ENCODE measurements around the gene RSPO3.

The RSPO3 gene

DNA sequence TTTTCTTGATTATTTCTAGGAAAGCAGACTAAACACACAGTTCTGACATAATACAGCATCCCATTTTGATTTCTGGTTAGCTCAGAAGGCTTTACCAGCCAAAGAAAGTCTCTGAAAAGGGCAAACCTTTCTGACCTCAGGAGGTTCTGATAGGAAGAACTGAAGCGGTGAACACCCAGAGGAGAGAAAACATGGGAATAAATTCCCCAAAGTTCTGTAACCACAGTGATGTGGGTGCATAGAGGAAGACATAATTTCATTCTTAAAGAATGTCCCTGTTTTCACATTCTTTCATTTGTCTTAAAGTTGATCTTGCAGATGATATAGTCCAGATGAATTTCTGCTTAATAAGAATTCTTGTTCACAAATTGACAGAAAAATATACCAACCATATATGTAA, 60.3 kb downstream of the RSPO3 start:
- no peak for TF ChIP-seq Cebpa-rat (IDR thresholded peaks at IDR 0.05)
- Histone ChIP-seq H3K9ac (no peak overlapping the region), H3K4me3 (no peak overlapping the region), H4K20me1 (no peaks in the 10 kb centered on the region), H3K27ac (no peak overlapping the region), H3K27me3 (no peaks in the 10 kb centered on the region), H3K4me2 (no peak overlapping the region), H3K4me1 (no peaks in the 10 kb centered on the region), H3K9me3 (no peaks in the 10 kb centered on the region), H3K36me3 (no peaks in the 10 kb centered on the region)

DNA sequence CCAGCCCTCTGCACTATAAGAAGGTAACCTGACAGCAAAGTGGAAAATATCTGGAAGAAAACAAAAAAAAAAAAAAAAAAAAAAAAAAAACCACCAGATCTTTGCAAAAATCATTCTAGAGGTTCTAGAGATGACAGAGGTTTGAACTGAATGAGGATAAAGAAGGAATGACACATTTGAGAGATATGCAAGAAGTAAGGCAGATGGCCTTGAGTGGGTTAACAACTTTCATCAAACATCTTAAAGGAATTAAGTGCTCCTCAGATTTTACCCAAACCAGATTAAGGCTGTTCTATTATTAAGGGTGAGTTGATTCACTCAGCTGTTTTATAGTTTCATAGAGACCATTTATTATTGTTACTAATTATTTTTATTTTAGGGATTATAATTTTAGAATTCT, 62.0 kb downstream of the RSPO3 start:
- TF ChIP-seq Cebpa-rat (IDR thresholded peaks at IDR 0.05) = no peak
- no peak overlapping the region for H3K4me2 ChIP-seq
- H3K9me3 ChIP-seq = no peaks in the 10 kb centered on the region
- no peak overlapping the region for H3K27ac ChIP-seq
- H3K4me3 ChIP-seq = no peak overlapping the region
- no peaks in the 10 kb centered on the region for H3K27me3 ChIP-seq
- H3K4me1 ChIP-seq = no peaks in the 10 kb centered on the region
- no peak overlapping the region for H3K9ac ChIP-seq
- no peaks in the 10 kb centered on the region for H3K36me3 ChIP-seq
- H4K20me1 ChIP-seq = no peaks in the 10 kb centered on the region

DNA sequence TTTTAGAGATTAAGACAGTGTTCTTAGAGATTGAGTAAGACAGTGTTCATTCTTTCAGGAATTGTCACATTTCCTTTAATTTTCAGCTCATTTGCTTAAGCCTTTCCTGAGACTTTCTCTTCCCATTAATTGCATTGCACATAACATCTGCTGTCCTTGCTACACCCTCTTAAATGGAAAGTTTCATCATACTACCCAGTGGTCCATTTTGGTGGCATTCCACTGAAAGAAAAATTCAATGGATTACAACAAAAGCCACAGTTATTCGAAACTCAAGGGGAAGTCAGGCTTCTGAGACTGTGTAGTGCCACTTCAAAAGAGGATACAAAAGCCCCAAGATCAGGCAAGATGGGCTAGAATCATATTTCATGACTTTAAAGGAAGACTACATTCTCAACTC, 64.0 kb downstream of the RSPO3 start:
- no peak overlapping the region for H3K4me3 ChIP-seq

DNA sequence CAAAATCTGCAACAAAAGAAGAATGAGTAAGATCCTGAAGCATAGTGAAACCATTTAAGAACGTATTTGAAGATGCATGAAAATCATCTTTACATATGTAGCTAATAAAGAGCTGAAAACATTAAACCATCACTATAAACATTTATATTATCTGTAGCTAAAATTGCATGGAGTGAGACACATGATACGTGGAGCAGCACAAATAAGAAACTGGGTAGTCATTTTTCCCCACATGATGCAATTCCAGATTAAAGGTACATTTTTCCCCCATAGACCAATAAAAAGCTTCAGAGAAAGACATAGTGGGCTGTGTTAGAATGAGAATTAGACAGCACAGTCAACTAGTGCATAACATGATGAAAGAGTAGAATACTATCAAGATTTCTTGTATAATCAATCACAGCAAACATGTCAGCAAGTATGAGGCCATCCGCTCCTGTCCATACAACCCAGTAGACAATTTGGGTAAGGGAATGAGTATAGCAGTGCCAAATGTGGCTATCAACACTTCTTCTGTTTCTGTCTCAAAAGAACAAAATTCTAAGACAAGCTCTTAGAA, 67.0 kb downstream of the RSPO3 start:
- no peaks in the 10 kb centered on the region for H4K20me1 ChIP-seq
- H3K4me1 ChIP-seq = no peaks in the 10 kb centered on the region
- H3K36me3 ChIP-seq = no peaks in the 10 kb centered on the region
- TF ChIP-seq Cebpa-rat (IDR thresholded peaks at IDR 0.05) = no peak
- no peaks in the 10 kb centered on the region for H3K27me3 ChIP-seq
- H3K4me3 ChIP-seq = no peak overlapping the region
- no peak overlapping the region for H3K27ac ChIP-seq
- H3K9me3 ChIP-seq = no peaks in the 10 kb centered on the region
- H3K9ac ChIP-seq = no peak overlapping the region
- no peak overlapping the region for H3K4me2 ChIP-seq

More for the DNA sequence above, 64.0 kb downstream of the RSPO3 start:
- Histone ChIP-seq H3K27me3 (no peaks in the 10 kb centered on the region), H3K9me3 (no peaks in the 10 kb centered on the region), H3K27ac (no peak overlapping the region), H3K36me3 (no peaks in the 10 kb centered on the region), H3K4me2 (no peak overlapping the region), H3K9ac (no peak overlapping the region), H4K20me1 (no peaks in the 10 kb centered on the region), H3K4me1 (no peaks in the 10 kb centered on the region)
- TF ChIP-seq Cebpa-rat (IDR thresholded peaks at IDR 0.05) = no peak

DNA sequence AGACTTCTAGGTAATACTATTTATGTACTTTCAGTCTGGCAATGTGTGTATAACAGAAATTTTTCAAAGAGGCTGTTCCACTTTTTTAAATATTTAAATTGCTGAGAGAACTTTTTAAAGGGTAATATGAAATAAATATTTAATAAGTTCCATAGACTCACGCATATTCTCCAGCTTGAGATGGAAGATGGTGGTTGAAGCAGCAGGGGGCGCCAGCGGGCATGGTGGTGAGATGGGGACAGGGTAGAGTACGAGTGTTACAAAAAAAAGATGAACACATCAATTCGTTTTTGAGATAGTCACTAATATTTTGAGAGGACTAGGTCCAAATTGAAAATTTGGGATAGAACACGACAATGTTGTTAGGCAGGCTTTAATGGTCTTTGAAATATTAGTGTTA, 68.4 kb downstream of the RSPO3 start:
- Histone ChIP-seq H3K4me1 (no peaks in the 10 kb centered on the region), H3K4me2 (no peak overlapping the region), H3K9ac (no peak overlapping the region), H3K27ac (no peak overlapping the region), H3K27me3 (no peaks in the 10 kb centered on the region), H4K20me1 (no peaks in the 10 kb centered on the region), H3K4me3 (no peak overlapping the region), H3K36me3 (no peaks in the 10 kb centered on the region), H3K9me3 (no peaks in the 10 kb centered on the region)
- TF ChIP-seq Cebpa-rat (IDR thresholded peaks at IDR 0.05) = no peak

DNA sequence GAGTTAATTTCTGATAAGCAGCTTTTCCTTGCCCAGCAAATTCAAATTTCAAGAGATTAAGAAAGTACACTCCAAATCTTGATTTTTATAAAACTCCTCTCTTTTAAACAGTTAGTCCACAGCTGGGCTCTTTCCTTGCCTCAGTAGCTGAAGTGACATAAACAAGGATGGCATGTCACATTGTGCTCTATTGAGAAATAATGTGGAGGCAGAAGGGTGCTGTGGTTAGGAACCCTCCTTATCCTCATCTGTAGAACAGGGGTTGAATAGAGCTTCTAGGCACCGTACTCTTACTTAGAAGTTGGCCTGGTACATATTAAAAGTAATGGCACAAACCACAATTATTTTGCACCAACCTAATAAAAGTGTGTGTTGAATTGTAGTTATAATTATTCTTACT, 70.3 kb downstream of the RSPO3 start:
- no peaks in the 10 kb centered on the region for H3K27me3 ChIP-seq
- no peaks in the 10 kb centered on the region for H4K20me1 ChIP-seq
- H3K9ac ChIP-seq = no peak overlapping the region
- no peaks in the 10 kb centered on the region for H3K4me1 ChIP-seq
- no peak for TF ChIP-seq Cebpa-rat (IDR thresholded peaks at IDR 0.05)
- H3K4me3 ChIP-seq = no peak overlapping the region
- H3K27ac ChIP-seq = no peak overlapping the region
- no peaks in the 10 kb centered on the region for H3K9me3 ChIP-seq
- H3K4me2 ChIP-seq = no peak overlapping the region
- no peaks in the 10 kb centered on the region for H3K36me3 ChIP-seq

DNA sequence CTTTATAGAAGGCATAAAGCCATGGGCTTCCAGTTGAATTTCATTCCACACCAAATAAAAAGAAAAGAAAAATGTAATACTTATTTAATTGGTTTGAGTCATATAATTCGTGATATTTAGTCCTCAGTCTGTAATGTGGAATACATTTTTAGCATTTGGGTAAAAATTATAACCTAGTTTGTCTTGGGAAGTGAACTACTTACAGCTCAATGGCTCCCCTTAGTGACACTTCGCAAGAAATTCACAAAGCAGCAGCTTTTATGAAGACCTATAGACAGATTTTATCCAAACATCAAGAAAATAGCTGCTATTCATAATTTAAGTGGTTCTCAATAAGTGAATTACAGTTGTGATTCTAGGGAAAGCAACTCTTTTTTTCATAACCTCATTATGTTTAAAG, 72.1 kb downstream of the RSPO3 start:
- TF ChIP-seq Cebpa-rat (IDR thresholded peaks at IDR 0.05) = no peak
- H3K4me1 ChIP-seq = no peaks in the 10 kb centered on the region
- H3K9me3 ChIP-seq = no peaks in the 10 kb centered on the region
- no peaks in the 10 kb centered on the region for H3K36me3 ChIP-seq
- no peak overlapping the region for H3K4me2 ChIP-seq
- no peak overlapping the region for H3K9ac ChIP-seq
- H3K27me3 ChIP-seq = no peaks in the 10 kb centered on the region
- no peak overlapping the region for H3K27ac ChIP-seq
- no peaks in the 10 kb centered on the region for H4K20me1 ChIP-seq
- H3K4me3 ChIP-seq = no peak overlapping the region

DNA sequence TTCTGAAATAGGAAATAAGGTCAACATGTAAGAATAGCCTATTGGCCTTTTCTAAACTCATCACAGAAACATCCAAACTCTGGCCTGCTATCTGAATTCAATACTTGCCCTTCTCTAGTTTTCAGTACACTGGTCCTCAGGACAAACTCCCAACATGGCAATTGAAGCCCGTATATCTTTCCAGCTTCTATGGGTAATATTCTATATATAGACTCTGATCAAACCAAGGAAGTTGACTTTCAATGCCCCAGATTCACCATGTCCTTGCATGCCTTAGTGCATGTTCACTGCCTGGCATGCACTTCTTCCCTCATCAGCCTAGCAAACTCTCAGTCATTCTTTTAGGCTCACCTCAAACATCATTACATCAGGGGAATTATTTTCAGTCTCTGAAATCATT, 73.2 kb downstream of the RSPO3 start:
- Histone ChIP-seq H3K9ac (no peak overlapping the region), H3K27ac (no peak overlapping the region), H3K4me3 (no peak overlapping the region), H3K4me1 (no peaks in the 10 kb centered on the region), H3K36me3 (no peaks in the 10 kb centered on the region), H3K4me2 (no peak overlapping the region), H4K20me1 (no peaks in the 10 kb centered on the region), H3K9me3 (no peaks in the 10 kb centered on the region), H3K27me3 (no peaks in the 10 kb centered on the region)
- TF ChIP-seq Cebpa-rat (IDR thresholded peaks at IDR 0.05) = no peak

DNA sequence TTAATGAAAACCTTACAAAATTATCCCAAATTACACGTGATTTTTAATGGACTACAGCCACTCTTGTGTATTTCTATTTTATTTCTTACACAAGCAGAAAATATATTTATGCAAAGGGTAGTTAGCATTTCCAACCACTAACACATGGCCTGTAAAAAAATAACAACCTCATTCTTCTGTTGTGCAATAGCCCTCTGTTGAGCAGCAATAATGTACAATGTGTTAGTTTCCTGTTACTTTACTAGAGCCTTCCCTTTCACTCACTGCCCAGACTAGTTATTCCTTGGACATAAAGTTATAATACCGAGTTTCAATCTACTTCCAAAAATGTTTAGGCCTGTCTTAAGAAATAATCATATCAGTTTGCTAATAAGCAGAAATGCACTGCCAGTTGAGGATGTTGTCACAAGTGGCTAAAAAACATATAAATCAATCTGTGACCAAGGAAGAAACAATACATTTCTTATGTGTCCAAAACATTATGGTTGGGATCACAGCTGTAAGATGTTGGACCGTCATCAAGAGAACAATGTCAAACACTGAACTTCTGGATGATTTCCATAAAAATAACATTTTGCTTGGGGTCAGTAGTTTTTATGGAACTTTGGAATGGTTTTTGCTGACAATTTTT, 74.6 kb downstream of the RSPO3 start:
- Histone ChIP-seq H3K4me3 (no peak overlapping the region), H3K27me3 (no peaks in the 10 kb centered on the region), H4K20me1 (no peaks in the 10 kb centered on the region), H3K9me3 (no peaks in the 10 kb centered on the region), H3K4me1 (no peaks in the 10 kb centered on the region), H3K36me3 (no peaks in the 10 kb centered on the region), H3K4me2 (no peak overlapping the region), H3K9ac (no peak overlapping the region), H3K27ac (no peak overlapping the region)
- TF ChIP-seq Cebpa-rat (IDR thresholded peaks at IDR 0.05) = no peak

DNA sequence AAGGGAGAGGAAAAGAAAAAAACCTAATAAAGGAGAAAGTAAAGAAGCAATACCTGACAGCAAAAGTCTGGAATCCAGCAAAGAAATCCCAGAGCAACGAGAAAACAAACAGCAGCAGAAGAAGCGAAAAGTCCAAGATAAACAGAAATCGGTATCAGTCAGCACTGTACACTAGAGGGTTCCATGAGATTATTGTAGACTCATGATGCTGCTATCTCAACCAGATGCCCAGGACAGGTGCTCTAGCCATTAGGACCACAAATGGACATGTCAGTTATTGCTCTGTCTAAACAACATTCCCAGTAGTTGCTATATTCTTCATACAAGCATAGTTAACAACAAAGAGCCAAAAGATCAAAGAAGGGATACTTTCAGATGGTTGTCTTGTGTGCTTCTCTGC, 77.4 kb downstream of the RSPO3 start:
- no peak overlapping the region for H3K4me2 ChIP-seq
- no peak for TF ChIP-seq Cebpa-rat (IDR thresholded peaks at IDR 0.05)
- H3K4me1 ChIP-seq = no peaks in the 10 kb centered on the region
- no peaks in the 10 kb centered on the region for H3K27me3 ChIP-seq
- H3K9ac ChIP-seq = no peak overlapping the region
- no peaks in the 10 kb centered on the region for H4K20me1 ChIP-seq
- H3K9me3 ChIP-seq = no peaks in the 10 kb centered on the region
- no peak overlapping the region for H3K27ac ChIP-seq
- no peaks in the 10 kb centered on the region for H3K36me3 ChIP-seq
- H3K4me3 ChIP-seq = no peak overlapping the region

DNA sequence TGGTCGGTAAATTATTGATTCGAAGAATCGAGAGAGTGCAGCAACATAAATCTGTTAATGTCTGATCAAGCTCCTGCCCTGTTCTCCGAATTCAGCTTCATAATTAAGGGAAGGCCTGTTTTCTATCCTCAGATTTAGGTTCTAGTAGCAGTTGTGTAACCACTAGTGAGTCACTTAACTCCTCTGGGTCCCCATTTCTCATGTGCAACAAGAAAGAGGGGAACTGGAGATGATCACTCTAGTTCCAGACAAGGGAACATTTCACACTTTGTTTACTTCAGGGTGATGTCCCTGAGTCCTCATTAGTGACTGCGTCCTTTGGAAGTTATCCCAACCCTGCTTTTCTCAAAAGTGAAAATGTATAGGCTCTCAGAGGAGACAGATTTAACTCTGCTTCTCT, 80.1 kb downstream of the RSPO3 start:
- H3K4me2 ChIP-seq = no peak overlapping the region
- no peak overlapping the region for H3K27ac ChIP-seq
- no peak overlapping the region for H3K9ac ChIP-seq
- no peaks in the 10 kb centered on the region for H3K9me3 ChIP-seq
- no peaks in the 10 kb centered on the region for H3K27me3 ChIP-seq
- TF ChIP-seq Cebpa-rat (IDR thresholded peaks at IDR 0.05) = no peak
- no peaks in the 10 kb centered on the region for H3K36me3 ChIP-seq
- no peaks in the 10 kb centered on the region for H4K20me1 ChIP-seq
- no peak overlapping the region for H3K4me3 ChIP-seq
- no peaks in the 10 kb centered on the region for H3K4me1 ChIP-seq
